ENCODE data around the gene RARRES2.

DNA sequence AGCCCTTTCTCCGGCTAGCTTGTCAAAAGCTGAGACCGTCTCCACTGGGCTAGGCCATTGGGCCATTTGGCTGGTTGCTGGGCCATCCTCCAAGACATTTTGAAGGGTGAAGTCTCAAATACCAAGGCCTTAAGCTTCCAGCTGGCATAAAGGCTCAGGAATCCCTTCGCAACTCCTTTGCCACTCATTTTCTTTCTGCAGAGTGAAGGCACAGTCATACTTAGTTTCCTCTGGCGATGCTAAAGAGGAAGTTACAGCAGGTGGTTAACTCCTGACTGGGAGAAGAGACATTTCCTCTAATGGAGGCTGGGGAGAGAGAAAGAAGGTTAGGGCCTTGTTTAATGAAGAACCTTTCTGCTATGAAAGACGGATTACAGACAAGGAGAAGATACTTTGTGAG is 22.4 kb upstream of the RARRES2 start:
- no peak for TF ChIP-seq FOXA1 (IDR thresholded peaks at IDR 0.05)
- no peak for TF ChIP-seq TARDBP (IDR thresholded peaks at IDR 0.05)
- no peak for TF ChIP-seq CTBP1 (IDR thresholded peaks at IDR 0.05; ENCODE audit: borderline replicate concordance)
- no peak for TF ChIP-seq FOXK2 (IDR thresholded peaks at IDR 0.05)
- TF ChIP-seq ELF4 (IDR thresholded peaks at IDR 0.05): no peak
- TF ChIP-seq PKNOX1 (IDR thresholded peaks at IDR 0.05): no peak
- no peak for TF ChIP-seq BHLHE40 (IDR thresholded peaks at IDR 0.05; ENCODE audit: borderline replicate concordance)
- TF ChIP-seq SUZ12 (IDR thresholded peaks at IDR 0.05): no peak
- no peak for TF ChIP-seq FOXM1 (IDR thresholded peaks at IDR 0.05; ENCODE audit: borderline replicate concordance)

Data from HEK293T (cell line).